ENCODE measurements around the gene ATG10.

ATG10 gene

DNA sequence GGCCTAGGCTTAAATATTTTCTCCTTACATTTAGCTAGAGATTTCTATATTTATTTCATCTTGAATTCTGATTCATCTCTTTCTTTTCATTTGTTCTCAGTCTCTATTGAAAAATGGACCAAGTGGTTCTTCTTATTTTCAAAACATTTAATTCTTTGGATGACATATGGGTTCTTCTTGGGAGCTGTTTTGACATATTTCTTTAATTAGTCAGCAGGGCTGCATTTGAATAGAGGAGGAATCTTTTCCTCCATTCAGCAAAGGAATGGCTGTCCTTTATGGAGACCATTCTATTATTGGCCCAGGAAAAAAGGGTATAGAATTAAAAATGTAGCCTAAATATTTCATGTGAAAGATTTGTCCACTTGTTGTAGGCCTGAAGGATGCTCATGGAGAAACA is 196.5 kb downstream of the ATG10 start:
- DNase-seq, result no peak

DNA sequence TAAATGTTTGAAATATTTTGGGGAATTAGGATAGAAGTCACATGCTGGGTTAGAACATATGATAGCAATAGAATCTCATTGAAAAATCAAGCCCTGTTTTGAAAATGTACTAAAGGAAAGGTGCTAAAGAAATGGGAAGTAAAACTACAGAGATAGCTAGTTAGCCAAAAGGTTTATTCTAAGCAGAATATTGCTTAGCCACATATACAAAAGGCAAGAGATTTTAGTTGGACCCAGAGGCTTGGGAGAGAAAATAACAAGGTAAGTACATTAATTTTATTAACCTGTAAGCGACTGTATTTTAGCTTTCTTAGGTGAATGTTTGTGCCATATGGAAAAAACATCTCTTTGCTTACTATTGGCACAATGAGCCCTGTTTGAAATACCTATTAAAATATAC is 198.1 kb downstream of the ATG10 start:
- no peak for DNase-seq

DNA sequence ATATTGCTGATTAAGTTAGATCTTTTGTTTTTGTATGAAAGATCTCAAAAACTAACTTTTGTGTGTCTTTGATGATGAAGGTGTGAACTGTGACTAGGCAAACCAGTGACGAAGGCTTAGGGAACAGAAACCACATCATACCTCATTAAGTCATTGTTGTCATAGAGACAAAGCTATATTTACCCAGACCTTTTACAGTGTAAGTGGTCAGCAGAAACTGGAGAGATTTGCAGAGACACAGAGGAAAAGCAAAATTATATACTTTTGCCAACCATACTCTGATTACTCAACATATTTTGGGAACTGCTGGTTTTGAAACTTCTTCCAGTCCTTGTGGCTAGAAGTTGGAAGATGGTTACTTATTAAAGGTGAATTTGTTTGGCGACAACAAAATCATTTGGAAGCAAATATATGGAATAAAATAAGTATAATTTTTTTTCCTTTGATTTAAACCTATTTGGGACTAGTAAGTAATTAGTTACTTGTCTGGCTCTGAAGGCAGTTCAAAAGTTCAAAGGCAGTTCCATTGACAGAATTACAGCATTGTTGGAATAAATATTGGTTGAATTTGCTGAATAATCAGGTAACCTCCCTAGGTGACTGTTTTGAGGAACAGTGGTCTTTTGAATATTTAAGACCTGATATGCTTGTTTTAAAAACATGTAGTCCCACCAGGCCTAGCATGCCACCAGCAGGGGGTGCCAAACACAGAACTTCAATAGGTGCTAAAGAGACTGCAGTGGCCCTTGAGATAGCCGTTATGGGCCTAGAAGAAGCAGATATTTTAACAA is 202.5 kb downstream of the ATG10 start:
- DNase-seq, result no peak

DNA sequence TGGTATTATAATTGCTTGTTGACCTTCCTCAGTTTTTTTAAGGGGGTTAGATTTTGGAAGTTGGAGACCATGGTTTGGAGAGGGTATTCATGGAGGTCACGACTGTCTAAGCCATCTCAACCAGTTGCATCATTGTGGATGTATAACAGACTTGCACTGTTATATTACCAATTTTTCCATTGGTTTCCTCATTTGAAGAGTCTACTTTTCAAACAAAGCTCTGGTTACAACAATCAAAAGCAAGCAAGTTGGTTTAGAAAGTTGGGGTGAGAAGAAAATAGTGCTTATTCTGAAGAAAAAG is 203.0 kb downstream of the ATG10 start:
- DNase-seq, result no peak

DNA sequence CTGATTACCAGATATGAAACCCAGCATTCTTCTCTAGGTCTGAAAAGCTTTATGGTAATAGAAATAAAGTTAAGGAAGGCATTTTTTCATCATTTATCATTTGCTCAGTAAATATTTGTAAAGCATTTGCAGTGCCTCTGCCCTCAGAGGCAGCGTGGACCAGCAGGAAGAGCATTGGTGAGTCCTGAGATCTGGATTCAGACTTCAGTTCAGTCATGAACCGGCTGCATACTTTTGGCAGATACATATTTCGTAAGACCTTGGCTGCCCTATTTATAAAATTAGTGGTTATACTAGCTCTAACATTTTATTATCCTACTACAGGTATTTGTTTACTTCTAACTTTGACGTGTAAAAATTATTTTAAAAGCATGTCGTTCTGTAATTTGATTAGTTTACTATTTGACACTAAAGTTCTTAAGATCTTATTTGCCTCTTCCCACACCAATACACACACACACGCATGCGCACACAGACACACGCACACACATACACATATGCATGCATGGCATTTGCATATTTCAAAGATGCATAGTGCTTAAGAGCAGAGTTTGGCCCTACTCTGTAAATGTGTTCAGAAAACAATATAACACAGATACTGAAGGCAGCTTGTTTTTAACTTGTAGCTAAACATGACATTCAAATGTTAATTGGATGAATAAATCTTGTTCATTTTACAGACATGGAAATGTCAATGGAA is 204.4 kb downstream of the ATG10 start:
- no peak for DNase-seq

DNA sequence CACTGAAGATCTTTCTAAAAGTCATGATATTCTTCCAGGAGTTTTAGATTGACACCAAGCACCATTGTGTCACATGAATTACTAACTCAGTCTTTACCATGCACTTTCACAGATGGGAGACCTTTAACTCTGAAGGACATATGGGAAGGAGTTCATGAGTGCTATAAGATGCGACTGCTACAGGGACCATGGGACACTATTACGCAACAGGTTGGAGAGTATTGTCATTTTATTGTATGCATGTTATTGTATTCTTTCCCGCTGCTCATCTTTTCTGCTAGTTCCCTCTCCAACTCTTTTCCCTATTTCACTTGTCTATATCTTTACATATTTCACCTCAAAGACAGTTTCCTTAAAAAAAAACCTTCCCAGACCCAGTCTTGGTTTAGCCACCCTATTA is 206.6 kb downstream of the ATG10 start:
- no peak for DNase-seq

DNA sequence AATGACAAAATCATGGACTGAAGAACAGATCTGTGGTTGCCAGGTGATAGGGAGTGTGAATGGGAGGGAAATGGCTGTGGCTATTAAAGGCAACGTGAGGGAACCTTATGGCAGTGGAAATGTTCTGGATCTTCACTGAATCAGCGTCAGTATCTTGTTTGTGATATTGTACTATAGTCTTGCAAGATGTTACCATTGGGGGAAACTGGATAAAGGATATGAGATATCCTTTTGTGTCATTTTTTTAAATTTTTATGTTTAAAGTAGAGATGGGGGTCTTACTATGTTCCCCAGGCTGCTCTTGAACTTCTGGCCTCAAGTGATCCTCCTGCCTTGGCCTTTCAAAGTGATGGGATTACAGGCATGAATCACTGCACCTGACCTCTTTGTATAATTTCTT is 210.8 kb downstream of the ATG10 start:
- DNase-seq, result no peak

DNA sequence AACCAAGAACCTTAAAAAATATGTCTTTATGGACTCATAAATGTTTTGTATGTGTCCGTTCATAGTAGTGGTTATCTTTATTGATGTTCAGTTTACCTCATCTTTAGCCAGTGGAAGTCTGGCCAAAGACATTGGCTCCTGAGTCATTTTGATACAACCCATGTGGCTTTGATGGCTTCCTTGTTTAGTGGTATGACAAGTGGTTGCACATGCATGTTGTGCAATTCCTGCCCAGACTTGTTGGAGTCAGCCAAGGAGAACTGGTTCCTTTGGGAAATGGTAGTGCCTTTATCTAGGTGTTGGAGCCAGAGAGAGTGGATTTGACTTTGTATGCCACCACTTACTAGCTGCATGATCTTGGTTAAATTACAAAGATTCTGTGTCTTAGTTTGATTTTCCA is 212.0 kb downstream of the ATG10 start:
- no peak for DNase-seq

DNA sequence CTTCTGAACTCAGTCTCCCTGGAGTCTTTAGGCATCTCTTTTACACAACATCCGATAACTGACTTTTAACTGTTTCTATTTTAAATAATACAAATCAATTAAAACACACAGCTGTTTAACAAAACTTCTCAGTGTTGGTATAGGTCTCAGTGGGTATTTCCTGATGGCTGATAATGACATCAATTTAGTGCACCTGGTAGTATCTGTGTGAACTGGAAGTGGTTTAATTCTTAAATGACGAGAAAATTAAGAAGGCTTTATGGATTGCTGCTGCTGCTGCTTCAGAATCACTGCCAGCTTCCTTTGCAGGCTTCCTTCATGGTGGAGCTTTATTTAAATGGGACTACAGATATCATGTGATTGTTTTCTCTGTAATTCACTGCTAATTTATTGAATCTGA is 214.0 kb downstream of the ATG10 start:
- DNase-seq, result no peak

DNA sequence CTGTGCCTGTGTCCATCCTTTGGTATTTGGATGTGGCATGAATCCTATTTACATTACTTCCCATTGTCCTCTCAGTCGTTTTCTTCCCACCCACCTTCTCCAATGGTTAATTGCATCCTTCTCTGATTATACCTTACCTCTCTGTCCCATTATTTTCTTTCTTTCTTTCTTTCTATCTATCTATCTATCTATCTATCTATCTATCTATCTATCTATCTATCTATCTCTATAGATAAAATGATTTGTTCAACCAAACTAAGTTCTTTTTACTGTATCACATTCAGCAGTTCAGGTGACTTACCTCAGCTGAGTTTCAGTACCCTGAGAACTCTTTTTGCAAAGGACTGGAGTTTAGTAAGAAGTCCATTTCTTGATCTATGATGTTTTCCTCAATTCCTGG is 225.7 kb downstream of the ATG10 start:
- DNase-seq, result no peak

DNA sequence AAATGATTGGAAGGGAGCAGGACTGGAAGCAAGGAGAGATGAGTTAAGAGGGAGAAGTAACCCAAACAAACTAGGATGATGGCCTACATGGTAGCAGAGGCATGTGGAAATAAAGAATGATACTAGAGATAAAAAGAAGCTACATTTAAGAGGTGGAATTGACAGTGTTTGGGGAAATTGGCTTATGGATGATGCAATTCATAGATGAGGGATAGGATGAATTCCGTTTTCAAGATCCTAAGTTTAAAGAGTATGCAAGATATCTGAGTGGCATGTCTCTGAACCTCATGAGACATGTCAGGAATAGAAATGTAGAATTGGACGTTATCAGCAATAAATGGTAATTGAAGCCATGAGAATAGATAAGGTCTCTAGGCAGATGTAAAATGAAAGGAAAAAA is 232.7 kb downstream of the ATG10 start:
- no peak for DNase-seq

DNA sequence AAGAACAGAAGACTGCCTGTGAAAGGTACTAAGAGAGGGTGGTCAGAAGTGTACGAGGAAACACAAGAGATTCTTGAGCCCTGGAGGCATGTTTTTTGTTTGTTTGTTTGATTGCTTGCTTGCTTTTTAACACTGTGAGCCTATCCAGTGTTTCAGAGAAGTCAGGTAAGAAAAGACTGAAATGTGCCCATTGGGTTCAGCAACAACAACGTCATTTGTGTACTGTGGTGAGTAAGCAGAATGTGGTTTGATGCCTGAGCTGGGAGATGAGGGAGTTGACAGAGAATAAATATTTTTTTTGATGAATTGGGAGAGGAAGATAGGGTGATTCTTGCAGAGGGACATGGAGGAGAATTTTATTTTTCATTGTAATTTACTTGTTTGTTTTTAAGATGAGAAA is 233.2 kb downstream of the ATG10 start:
- no peak for DNase-seq

DNA sequence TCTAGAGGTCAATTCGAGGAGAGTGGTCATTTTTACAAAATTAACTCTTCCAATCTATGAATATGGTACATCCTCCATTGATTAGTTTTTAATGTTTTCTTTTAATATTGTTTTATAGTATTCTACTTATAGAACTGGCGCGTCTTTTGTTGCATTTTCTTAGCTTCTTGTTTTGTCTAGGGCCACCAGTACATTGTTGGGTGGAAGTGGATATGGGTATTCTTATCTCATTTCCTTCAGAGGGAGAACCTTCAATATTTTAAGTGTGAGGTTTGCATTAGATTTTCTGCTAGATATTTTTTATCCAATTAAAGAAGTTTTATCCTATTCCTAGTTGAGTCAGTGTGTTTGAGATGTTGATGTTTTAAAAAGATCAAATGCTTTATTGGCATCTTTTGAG is 236.5 kb downstream of the ATG10 start:
- no peak for DNase-seq

DNA sequence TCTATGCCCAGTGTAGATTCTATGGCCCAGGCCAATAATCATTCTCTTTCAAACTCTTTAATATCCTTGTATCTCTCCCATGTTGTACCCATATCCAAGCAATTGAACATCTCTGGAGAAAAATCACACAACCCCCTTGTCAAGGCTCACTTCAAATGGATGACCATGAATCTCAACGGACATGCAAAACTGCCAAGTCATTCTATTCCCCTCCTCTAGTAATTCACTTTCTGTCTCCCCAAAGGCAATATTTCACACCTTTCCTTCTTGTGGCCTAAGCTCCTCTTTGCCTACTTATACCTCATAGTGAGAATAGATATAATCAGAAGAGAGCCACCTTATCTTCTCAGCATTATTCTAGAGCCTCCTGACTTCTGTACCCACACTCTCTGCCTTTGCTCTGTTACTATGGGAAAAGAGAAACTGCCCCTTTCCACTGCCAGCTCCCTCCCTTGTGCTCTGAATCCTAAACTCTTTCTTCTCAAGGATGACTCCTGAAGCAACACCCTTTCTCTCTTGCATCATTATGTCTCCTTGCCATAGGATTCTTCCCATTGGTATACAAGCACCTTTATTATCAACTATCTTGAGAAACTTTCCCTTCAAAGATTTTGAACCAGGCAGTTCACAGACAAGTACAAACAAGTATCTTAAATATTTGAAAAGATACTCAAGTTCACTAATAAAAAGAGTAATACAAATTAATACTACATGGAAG is 240.2 kb downstream of the ATG10 start:
- DNase-seq, result no peak

DNA sequence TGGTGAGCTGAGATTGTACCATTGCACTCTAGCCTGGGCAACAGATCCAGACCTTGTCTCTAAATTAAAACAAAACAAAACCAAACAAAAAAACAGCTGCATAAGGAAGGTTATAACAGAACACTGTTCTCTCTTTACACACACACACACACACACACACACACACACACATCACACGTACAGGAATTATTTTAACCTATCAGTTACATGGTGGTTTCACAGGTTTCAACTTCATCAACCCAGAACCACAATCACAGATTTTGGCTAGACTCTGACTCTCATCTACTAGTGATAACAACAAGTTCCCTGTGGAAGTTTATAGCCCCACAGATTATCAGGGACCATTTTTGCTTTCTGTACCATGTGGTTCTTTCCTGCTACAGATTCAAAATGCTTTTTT is 246.1 kb downstream of the ATG10 start:
- DNase-seq, result no peak

DNA sequence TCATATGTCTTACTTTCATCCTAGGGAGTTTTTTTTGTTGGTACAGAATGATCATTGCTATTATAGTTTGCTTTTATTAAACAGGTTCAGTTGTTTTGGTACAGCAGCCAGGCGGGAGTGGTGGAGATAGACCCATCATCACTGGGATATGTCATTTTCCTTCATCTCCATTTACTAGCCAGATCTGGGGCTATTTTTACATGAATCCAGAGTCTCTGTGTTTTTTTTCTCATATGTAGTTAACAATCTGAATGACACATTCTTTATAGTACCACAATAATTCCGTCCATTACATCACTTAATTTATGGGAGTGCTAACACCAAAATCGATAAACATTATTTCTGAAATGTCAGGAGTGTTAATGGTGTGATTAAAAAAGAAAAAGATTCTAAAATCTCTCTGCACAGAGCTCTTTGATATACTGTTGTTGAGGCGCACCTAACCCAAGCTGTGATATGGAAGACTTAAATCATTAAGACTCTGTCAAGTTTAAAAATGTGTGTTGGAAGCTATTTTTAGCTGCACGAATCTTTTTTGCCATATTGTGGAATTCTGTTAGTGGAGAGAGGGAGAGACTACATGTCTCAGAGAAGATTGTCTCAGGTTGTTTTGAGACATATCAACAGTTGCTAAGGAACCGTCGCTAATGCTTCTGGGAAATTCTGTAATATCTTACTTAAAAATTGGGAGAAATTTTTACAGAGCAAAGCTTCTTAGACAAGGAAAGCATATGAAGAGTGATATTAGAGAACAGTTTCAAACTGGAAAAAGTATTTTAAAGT is 246.7 kb downstream of the ATG10 start:
- DNase-seq, result no peak

DNA sequence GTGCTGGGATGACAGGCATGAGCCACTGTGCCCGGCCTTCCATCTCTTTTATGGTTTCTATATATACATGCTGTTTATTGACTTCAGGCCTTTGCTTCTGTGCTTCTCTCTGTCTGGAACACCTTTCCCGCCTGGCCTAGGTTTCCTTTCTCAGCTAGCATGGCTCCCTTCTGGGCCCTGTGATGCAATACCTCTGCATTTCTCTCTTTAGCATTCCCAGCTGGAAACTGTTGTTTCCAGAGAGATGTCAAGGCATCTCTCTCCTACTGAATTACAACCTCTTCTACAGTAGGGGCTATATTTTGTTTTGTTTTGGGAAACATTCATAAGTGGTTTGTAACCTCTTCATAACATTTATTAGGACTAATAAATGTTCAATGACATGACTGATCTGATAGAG is 249.2 kb downstream of the ATG10 start:
- no peak for DNase-seq

DNA sequence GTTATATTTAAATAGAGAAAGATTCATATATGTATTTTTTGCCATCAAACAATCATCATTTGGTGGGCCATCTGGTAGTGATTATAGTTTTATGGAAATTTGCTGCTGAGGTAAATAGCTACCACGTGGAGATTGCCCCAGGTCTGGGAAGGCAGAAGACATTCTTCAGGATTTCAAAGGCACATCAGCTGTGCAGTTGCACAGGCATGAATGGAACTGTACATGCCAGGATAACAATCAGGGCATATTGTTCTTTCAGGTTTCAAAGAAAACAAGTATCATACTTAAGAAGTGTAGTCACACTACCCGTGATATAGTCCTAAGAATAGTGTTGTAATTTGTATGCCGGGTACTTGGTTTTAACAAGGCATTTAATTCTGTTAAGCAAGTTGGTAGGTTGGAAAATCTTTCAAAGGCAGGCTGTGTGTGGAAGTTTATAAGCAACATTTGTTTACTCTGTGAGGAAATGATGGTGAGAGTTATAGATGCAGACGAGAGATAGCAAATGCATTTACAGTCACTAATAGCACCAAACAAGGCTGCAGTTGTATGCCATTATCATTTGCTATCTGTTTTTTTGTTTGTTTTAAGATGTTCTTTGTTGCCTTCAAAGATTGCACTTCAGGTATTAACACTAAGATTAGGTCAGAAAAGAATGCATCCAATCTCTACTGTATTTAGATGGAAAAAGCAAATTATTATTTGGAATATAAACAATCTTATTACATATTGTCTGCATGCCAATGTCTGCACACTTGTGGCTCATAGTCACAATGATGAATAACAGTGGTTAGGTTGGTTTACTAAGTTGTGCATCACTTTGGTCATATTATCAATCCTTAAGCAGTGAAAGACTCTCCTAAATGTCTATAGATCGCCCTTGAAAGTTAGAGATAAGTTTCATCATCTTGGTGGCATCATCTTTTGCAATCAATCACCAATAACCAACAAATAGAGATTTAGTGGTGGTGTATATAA is 251.1 kb downstream of the ATG10 start:
- DNase-seq, result no peak

DNA sequence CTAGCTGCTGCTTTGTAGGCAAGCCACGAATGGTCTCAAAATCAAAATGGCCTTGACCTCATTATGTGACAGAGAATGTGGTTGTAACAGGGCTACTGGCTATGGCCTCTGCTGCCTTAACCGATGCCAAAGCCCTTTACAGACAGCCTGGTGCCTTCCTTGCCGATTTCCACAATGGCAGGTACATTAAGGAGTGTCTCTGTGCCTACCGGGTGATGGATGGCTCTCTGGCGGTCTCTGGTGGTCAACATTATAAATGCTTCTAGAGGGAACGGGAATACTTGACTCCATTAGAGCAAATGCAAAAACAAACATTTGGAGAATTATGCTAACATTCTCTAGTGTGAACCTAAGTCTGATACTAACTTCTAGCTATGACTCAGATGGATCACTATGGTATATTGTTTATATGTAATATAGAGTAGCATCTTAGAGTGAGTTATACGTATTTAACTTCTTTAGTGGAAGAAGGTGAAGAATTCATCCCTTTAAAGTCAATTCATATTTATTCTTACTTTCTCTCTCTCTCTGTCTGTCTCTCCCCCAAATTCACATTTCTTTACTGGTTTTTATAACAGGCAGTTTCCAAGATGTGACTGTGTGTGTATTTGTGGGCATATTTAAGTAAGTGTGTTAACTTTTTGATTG is 253.8 kb downstream of the ATG10 start:
- DNase-seq, result peak in 1 of 2 experiments; percentile 21

DNA sequence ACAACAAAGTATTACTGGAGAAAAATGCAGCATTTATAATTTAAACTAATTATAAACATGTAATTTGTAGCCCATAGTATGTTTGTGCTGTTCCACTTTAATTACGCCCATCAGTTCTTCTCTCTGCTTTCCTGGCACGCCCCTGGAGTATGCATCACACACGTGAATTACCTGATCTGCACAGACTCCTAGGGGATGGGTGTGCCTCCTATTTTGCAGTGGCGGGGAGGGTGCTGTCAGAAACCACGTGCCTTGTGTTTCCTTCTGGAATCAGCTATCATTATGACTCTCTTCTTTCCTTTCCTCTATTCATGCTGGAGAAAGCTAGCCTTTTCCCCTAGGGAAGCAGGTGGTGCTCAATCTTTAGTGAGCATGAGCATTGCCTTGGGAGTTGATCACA is 263.1 kb downstream of the ATG10 start:
- DNase-seq, result no peak

DNA sequence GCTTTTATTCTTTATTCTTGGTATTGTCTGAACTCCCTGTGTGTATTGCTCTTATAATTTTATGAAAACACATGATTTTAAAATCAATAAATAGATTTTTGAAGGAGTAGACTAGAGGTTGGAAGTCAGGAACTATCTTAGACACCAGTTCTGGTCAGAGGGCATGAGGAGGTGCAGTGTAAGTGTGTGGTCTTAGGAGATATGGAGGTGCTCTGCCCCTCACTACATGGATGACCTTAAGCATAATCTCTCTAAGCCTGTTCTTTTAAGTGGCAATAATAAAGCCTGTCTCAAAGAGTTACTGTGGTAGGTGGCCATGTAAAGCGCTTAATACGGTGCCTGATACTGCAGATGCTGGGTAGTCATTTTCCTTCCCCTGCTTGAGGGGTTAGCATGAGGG is 272.3 kb downstream of the ATG10 start:
- no peak for DNase-seq

All from cerebellar nuclear complex (tissue), 1 donor.